Fibroblast of mammary gland (primary cell): ENCODE results near the gene AMPH.

ENCODE experiments used
- DNase-seq: peaks from one replicate; pipeline ENCODE4 v3.0.0-alpha.2; 2010; ENCODE audit warnings: low read depth
- H3K4me3 ChIP-seq: 2 replicates; pipeline ENCODE4 v1.5.1; 2011; ENCODE audit warnings: low read depth, mild to moderate bottlenecking, low read length, moderate library complexity; ENCODE audit not compliant: control insufficient read depth
- TF ChIP-seq, protein P1 (sequence below): conservative IDR thresholded peaks from 2 replicates; pipeline ENCODE4 v1.5.1; 2011; ENCODE audit warnings: low read depth, low read length, inconsistent platforms; ENCODE audit not compliant: control insufficient read depth, insufficient read depth

Gene AMPH

DNA sequence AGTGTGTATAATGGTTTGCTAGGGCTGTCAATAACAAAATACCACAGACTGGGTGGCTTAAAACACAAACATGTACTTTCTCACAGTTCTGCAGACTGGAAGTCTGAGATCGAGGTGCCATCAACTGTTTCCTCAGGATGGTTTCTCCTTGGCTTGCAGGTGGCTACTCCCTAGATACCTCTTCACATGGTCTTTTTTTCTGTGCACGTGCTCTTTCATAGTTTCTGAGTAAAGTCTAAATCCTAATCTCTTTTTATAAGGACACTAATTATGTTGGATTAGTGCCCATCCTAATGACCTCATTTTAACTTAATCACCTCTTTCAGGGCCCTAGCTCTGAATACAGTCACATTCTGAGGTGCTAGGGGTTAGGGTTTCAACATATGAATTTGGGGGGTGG, 65.9 kb downstream of the AMPH start:
- TF ChIP-seq, protein P1, sequence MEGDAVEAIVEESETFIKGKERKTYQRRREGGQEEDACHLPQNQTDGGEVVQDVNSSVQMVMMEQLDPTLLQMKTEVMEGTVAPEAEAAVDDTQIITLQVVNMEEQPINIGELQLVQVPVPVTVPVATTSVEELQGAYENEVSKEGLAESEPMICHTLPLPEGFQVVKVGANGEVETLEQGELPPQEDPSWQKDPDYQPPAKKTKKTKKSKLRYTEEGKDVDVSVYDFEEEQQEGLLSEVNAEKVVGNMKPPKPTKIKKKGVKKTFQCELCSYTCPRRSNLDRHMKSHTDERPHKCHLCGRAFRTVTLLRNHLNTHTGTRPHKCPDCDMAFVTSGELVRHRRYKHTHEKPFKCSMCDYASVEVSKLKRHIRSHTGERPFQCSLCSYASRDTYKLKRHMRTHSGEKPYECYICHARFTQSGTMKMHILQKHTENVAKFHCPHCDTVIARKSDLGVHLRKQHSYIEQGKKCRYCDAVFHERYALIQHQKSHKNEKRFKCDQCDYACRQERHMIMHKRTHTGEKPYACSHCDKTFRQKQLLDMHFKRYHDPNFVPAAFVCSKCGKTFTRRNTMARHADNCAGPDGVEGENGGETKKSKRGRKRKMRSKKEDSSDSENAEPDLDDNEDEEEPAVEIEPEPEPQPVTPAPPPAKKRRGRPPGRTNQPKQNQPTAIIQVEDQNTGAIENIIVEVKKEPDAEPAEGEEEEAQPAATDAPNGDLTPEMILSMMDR, result no peak
- no peak overlapping the region for H3K4me3 ChIP-seq
- DNase-seq, result no peak

DNA sequence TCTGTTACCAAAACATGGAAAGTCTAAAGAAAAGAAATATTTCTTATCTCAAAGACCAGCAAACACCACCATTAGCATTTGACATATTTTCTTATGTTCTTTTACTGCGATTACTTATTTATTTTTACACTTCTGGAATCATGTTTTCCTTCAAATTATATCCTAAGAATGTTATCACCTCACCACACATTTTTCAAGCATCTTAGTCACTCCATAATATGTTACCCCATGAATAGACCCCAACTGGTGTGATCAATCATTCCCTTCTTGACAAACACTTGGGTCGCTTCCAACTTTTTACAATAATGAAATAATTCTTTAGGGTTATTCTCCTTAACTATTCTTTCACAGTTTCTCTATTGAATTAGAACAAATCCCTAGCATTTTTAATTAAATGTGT, 67.4 kb downstream of the AMPH start:
- DNase-seq, result no peak
- TF ChIP-seq, protein P1, result no peak
- H3K4me3 ChIP-seq, result no peak overlapping the region

- H3K4me3 ChIP-seq, result no peak overlapping the region
- DNase-seq, result peak; percentile 50
- TF ChIP-seq, protein P1, result peak; percentile 5
These were observed 70.0 kb downstream of the AMPH start for GRCh38 chr7:38561166-38561565.

GRCh38 chr7:38558761-38559345, 72.3 kb downstream of the AMPH start:
- no peak overlapping the region for H3K4me3 ChIP-seq
- TF ChIP-seq, protein P1, result no peak
- no peak for DNase-seq

DNA sequence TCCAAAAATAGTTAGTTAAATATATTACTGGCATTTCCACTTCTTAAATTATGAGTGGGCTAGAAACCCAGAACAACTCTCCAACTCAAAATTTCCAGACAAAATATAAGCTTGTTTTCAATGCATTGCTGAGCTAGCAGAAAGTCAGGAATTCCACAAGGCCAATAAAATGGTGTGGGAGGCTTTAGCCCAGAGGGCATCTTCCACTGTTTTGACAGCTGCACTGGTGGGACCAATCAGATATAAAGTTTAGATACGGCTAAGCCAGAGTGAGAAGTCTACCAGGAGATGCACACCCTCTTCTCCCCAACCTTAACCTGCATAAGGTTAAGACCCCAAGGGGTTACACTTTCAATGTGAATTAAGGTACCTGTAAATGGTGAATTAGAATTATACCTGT, 76.6 kb downstream of the AMPH start:
- TF ChIP-seq, protein P1, result no peak
- no peak overlapping the region for H3K4me3 ChIP-seq
- no peak for DNase-seq

DNA sequence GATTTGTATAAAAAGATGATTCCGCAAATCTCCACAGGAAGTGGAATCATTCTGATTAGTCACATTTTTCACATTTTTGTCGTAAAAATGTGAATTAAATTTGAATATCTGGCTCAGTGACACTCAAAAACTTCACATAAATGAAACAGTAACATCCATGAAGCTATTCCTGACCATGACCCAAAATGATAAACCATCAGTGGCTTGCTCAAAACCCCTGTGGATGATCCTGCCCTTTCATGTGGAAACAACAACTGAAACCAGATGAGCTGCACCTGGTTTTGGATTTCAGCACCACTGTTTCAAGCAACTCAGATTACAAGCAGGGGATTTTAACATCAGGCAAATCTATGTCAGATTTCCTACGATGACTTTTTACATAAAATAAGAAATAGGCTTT, 80.3 kb downstream of the AMPH start:
- no peak for DNase-seq
- H3K4me3 ChIP-seq, result no peak overlapping the region
- TF ChIP-seq, protein P1, result no peak

DNA sequence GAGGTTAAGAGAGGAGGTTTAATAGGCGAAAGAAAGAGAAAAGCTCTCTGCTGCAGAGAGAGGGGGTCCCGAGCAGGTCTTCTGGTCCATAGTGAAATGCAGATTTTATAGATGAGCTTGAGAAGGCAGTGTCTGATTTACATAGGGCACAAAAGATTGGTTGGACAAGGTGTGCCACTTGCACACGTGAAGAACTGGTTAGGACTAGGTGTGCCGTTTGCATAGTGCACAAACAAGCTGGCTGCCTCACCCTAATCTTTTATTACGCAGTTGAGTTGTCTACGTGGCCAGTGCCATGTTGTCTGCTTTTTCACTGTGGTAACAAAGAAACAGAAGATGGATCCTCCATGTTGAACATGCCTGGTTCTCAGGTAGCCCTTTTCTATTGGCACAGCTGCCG, 82.6 kb downstream of the AMPH start:
- no peak for DNase-seq
- H3K4me3 ChIP-seq, result no peak overlapping the region
- TF ChIP-seq, protein P1, result no peak
